ENCODE results near the gene GNPDA2.

GNPDA2 gene

GRCh38 chr4:44661940-44662622 is 64.3 kb downstream of the GNPDA2 start:
- TF ChIP-seq CTCF (IDR thresholded peaks at IDR 0.05; ENCODE audit: low read depth, low read length): no peak
- no peaks in the 10 kb centered on the region for H3K27me3 ChIP-seq (ENCODE audit: insufficient read depth, low read depth, severe bottlenecking)
- no peak overlapping the region for H3K4me3 ChIP-seq (ENCODE audit: low read depth, low read length)
- no peak overlapping the region for H3K27ac ChIP-seq
- DNase-seq: no peak
- no peaks in the 10 kb centered on the region for H3K9me3 ChIP-seq (ENCODE audit: severe bottlenecking)
- no peaks in the 10 kb centered on the region for H3K36me3 ChIP-seq

- no peak for TF ChIP-seq CTCF (IDR thresholded peaks at IDR 0.05; ENCODE audit: low read depth, low read length)
- no peak overlapping the region for H3K4me3 ChIP-seq (ENCODE audit: low read depth, low read length)
- no peaks in the 10 kb centered on the region for H3K9me3 ChIP-seq (ENCODE audit: severe bottlenecking)
- H3K36me3 ChIP-seq: no peaks in the 10 kb centered on the region
- no peak for DNase-seq
- H3K27me3 ChIP-seq (ENCODE audit: insufficient read depth, low read depth, severe bottlenecking): no peaks in the 10 kb centered on the region
- no peak overlapping the region for H3K27ac ChIP-seq
These were observed 66.0 kb downstream of the GNPDA2 start for GRCh38 chr4:44660396-44660795.

- TF ChIP-seq CTCF (IDR thresholded peaks at IDR 0.05; ENCODE audit: low read depth, low read length): no peak
- H3K27ac ChIP-seq: no peak overlapping the region
- H3K4me3 ChIP-seq (ENCODE audit: low read depth, low read length): no peak overlapping the region
- H3K9me3 ChIP-seq (ENCODE audit: severe bottlenecking): no peaks in the 10 kb centered on the region
- no peaks in the 10 kb centered on the region for H3K36me3 ChIP-seq
- no peak for DNase-seq
- no peaks in the 10 kb centered on the region for H3K27me3 ChIP-seq (ENCODE audit: insufficient read depth, low read depth, severe bottlenecking)
These were observed 74.4 kb downstream of the GNPDA2 start for GRCh38 chr4:44652002-44652401.
